Brain microvascular endothelial cell (primary cell): Measurements from ENCODE around the gene H2AZ2.

Experiments used
- DNase-seq: peaks from one replicate; pipeline ENCODE4 v3.0.0-alpha.2; 2020
- H3K27ac ChIP-seq: fragments of 250-450 bp; sonication (Bioruptor Pico); 2 replicates; pipeline ENCODE4 v1.5.1; 2020; ENCODE audit warnings: mild to moderate bottlenecking, moderate library complexity
- H3K27me3 ChIP-seq: fragments of 250-450 bp; sonication (Bioruptor Pico); replicated peaks from 2 replicates; pipeline ENCODE4 v1.5.1; 2020; ENCODE audit warnings: mild to moderate bottlenecking
- H3K36me3 ChIP-seq: fragments of 250-450 bp; sonication (Bioruptor Pico); replicated peaks from 2 replicates; pipeline ENCODE4 v1.5.1; 2020; ENCODE audit warnings: mild to moderate bottlenecking
- H3K4me3 ChIP-seq: 2 replicates; pipeline ENCODE4 v1.5.1; 2011; ENCODE audit warnings: low read depth, mild to moderate bottlenecking, control low read depth, low read length, moderate library complexity
- CTCF ChIP-seq: IDR thresholded peaks from 2 replicates; pipeline ENCODE4 v1.5.1; 2011; ENCODE audit warnings: low read depth, mild to moderate bottlenecking, moderate library complexity, low read length, control low read depth, inconsistent platforms; ENCODE audit errors: missing control alignments
- in situ Hi-C: cut with HindIII; loops from 2 replicates; pipeline ENCODE4 v1.10.0; 2017; ENCODE audit warnings: low sequenced_read_pairs, low pct_ligation_motif_present

The H2AZ2 gene

GRCh38 chr7:44796034-44796503 is 51.8 kb downstream of the H2AZ2 start:
- peak overlapping the region; percentile 98 for H3K4me3 ChIP-seq
- H3K27me3 ChIP-seq, result no peaks in the 10 kb centered on the region
- in situ Hi-C loops, result no loop called here
- no peak for DNase-seq
- H3K27ac ChIP-seq, result peak overlapping the region; percentile 34
- TF ChIP-seq CTCF, result no peak
- H3K36me3 ChIP-seq, result peaks cover 32% of the 10 kb centered on the region

GRCh38 chr7:44794331-44794730 is 53.6 kb downstream of the H2AZ2 start:
- in situ Hi-C loops, result no loop called here
- Histone ChIP-seq H3K4me3 (no peak overlapping the region), H3K36me3 (peaks cover 15% of the 10 kb centered on the region), H3K27me3 (no peaks in the 10 kb centered on the region), H3K27ac (no peak overlapping the region)
- DNase-seq, result no peak
- TF ChIP-seq CTCF, result no peak

DNA sequence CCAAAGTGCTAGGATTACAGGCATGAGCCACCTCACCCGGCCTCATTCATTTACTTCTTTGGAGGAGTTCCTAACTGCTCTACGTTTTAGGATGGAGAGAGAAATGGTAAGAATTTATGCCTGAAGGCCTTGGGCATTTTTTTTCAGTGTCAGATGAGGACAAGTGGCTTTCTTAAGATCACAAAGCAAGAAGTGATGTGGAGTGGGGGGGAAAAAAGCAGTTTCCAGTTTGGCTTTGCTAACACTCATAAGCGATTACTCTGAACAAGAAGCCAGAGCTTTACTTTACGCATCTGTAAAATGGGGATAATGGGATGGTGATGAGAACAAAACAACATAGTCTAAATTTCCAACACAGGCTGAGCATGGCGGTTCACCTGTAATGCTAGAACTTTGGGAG is 54.0 kb downstream of the H2AZ2 start:
- H3K27ac ChIP-seq, result no peak overlapping the region
- no peak for DNase-seq
- H3K36me3 ChIP-seq, result peaks cover 12% of the 10 kb centered on the region
- TF ChIP-seq CTCF, result no peak
- in situ Hi-C loops, result no loop called here
- H3K27me3 ChIP-seq, result no peaks in the 10 kb centered on the region
- H3K4me3 ChIP-seq, result no peak overlapping the region

- Histone ChIP-seq H3K4me3 (no peak overlapping the region), H3K27ac (no peak overlapping the region), H3K36me3 (no peaks in the 10 kb centered on the region), H3K27me3 (no peaks in the 10 kb centered on the region)
- TF ChIP-seq CTCF, result peak; percentile 48
- peak; percentile 37 for DNase-seq
- in situ Hi-C loops, result no loop called here
Measured at GRCh38 chr7:44791278-44792219, 56.3 kb downstream of the H2AZ2 start.

DNA sequence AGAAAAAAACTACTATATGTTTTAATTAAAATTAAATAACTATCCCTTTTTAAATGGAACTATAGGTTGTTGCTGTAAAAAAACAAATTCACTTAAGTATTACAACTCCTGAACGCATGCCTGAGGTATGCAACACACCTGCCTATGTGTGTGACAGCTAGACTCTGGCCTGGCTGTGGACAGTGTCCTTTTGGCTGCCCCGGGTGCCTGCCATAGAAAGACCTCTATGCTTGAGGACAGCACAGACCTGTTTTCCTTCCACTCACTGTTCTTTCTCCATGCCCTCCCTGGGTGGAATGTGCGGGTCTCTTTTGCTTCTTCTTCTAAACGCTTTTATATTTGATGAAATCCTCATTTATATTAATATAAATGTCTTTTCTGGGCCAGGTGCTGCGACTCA is 57.9 kb downstream of the H2AZ2 start:
- H3K27ac ChIP-seq, result no peak overlapping the region
- no peaks in the 10 kb centered on the region for H3K36me3 ChIP-seq
- no peak for DNase-seq
- TF ChIP-seq CTCF, result no peak
- H3K27me3 ChIP-seq, result no peaks in the 10 kb centered on the region
- H3K4me3 ChIP-seq, result no peak overlapping the region
- in situ Hi-C loops, result no loop called here
